ENCODE results near the gene DUSP2.

DNA sequence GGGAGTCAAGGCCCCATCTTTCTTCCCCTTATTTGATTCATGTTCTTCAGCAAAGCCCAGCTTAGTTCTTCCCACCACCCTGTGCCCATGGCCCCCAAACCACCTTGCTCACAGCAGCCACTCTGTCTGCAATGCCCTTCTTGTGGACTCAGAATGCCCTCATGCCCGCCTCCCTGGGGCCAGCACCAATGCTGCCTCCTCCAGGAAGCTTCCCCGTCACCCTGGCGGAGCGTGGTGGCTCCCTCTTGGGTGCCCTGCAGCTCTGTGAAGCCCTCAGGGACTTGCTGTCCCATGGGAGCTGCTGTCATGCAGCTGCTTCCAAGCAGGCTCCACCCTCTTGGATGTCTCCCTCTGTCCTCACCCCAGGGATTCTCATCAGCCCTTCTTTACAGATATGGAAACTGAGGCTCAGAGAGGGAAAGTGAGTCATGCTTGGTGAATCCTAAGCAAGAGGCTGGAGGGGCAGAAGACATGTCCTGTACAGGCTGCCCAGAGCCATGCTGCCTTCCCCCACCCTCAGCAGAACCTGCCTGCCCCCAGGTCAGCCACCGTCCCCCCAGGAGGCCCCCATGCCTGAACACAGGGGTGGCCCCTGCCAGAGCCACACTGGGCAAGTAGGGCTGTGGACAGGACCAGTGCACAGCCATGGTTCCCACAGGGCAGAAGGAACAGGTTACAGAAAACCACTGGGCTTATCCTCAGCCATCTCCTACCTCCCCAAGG lies 11.8 kb upstream of the DUSP2 start:
- TF ChIP-seq POLR2A (IDR thresholded peaks at IDR 0.05) (no peak), CTCF (IDR thresholded peaks at IDR 0.05) (no peak)
